Keratinocyte (primary cell): ENCODE results near the gene SKA1. TPM values are rescaled to one million over a fixed set of nuclear protein-coding genes. Genes with fewer than 3 reads are reported as not detected.

Experiments used
- DNase-seq: peaks from one replicate; pipeline ENCODE4 v3.0.0-alpha.2; 2011; ENCODE audit warnings: low read depth, missing footprints, low spot score
- FAIRE-seq: peaks from 2 replicates; lab custom pipeline; 2011; peaks lifted over from hg19 to GRCh38; lab: Jason Lieb, UNC
- H2AFZ ChIP-seq: 2 replicates; pipeline ENCODE4 v1.6.0; 2012; ENCODE audit warnings: low read length, control low read depth, inconsistent platforms; ENCODE audit not compliant: control insufficient read depth
- H3K27ac ChIP-seq: 2 replicates; pipeline ENCODE4 v1.5.1; 2011; ENCODE audit warnings: low read length; ENCODE audit not compliant: control insufficient read depth, insufficient read depth
- H3K27me3 ChIP-seq: 3 replicates; pipeline ENCODE4 v1.6.0; 2011; ENCODE audit warnings: low read length; ENCODE audit not compliant: control insufficient read depth, insufficient read depth; ENCODE audit errors: extremely low read depth
- H3K36me3 ChIP-seq, 2 experiments: 2 replicates in 1 of 2; 3 replicates in 1 of 2; pipeline ENCODE4 v1.5.1; 2011; ENCODE audit warnings: low read length in 2 of 2, mild to moderate bottlenecking in 1 of 2; ENCODE audit not compliant: control insufficient read depth in 2 of 2, insufficient read depth in 2 of 2; ENCODE audit errors: extremely low read depth in 1 of 2
- H3K4me1 ChIP-seq: 3 replicates; pipeline ENCODE4 v1.5.1; 2011; ENCODE audit warnings: low read length; ENCODE audit not compliant: control insufficient read depth, insufficient read depth; ENCODE audit errors: extremely low read depth
- H3K4me2 ChIP-seq: 3 replicates; pipeline ENCODE4 v1.6.0; 2011; ENCODE audit warnings: low read depth, low read length; ENCODE audit not compliant: control insufficient read depth, insufficient read depth; ENCODE audit errors: extremely low read depth
- H3K4me3 ChIP-seq, 3 experiments: fragments of 200-600 bp in 1 of 3; sonication (generic) in 1 of 3; 2 replicates in 2 of 3; 3 replicates in 1 of 3; pipeline ENCODE4 v1.5.1; 2011 to 2016; ENCODE audit warnings: low read length in 3 of 3, mild to moderate bottlenecking in 3 of 3, control low read depth in 2 of 3, inconsistent platforms in 1 of 3, low read depth in 1 of 3, mixed read lengths in 1 of 3, mixed run types in 1 of 3, moderate library complexity in 1 of 3; ENCODE audit not compliant: control insufficient read depth in 2 of 3, insufficient read depth in 2 of 3; ENCODE audit errors: extremely low read depth in 1 of 3
- H3K79me2 ChIP-seq: 2 replicates; pipeline ENCODE4 v1.6.0; 2012; ENCODE audit warnings: low read length; ENCODE audit not compliant: control insufficient read depth, insufficient read depth
- H3K9ac ChIP-seq: 3 replicates; pipeline ENCODE4 v1.6.0; 2011; ENCODE audit warnings: low read length; ENCODE audit not compliant: control insufficient read depth, insufficient read depth; ENCODE audit errors: extremely low read depth
- H3K9me1 ChIP-seq: 3 replicates; pipeline ENCODE4 v1.6.0; 2011; ENCODE audit warnings: low read length; ENCODE audit not compliant: control insufficient read depth, insufficient read depth; ENCODE audit errors: extremely low read depth
- H3K9me3 ChIP-seq: 2 replicates; pipeline ENCODE4 v1.5.1; 2012; ENCODE audit warnings: low read depth, low read length; ENCODE audit not compliant: control insufficient read depth
- H4K20me1 ChIP-seq: 3 replicates; pipeline ENCODE4 v1.6.0; 2011; ENCODE audit warnings: low read length; ENCODE audit not compliant: control insufficient read depth, insufficient read depth; ENCODE audit errors: extremely low read depth
- EZH2 ChIP-seq: IDR thresholded peaks from one replicate; pipeline ENCODE4 v1.6.1; 2012; ENCODE audit warnings: inconsistent platforms, mild to moderate bottlenecking, low read length, moderate library complexity
- dilution Hi-C: fragments of 300-500 bp; cut with MboI; formaldehyde crosslinking; loops from one replicate; pipeline ENCODE4 v1.7.0; 2020; ENCODE audit warnings: low sequenced_read_pairs; ENCODE audit not compliant: extremely low pct_ligation_motif_present
- polyA plus RNA-seq, 5 experiments: library from polyadenylated mRNA; depleted of rRNA in 3 of 5; stranded (reverse) in 3 of 5; stranded (forward) in 1 of 5; unstranded in 1 of 5; fragments of >200 nt; gene quantifications; 1 replicate in 1 of 5; 2 replicates in 3 of 5; 3 replicates in 1 of 5; pipeline versions ENCODE4 v1.2.1 to v1.2.3, GENCODE V29; 2011 to 2012; ENCODE audit warnings: missing spikeins in 2 of 5, low read depth in 1 of 5, low replicate concordance in 1 of 5
- TF ChIP-seq, protein P1 (sequence below), 3 experiments: IDR thresholded peaks in 1 of 3; conservative IDR thresholded peaks in 1 of 3; optimal IDR thresholded peaks in 1 of 3; 2 replicates in 2 of 3; 3 replicates in 1 of 3; pipeline versions ENCODE3 to v1.5.1; 2011; ENCODE audit warnings: low read length in 3 of 3, mild to moderate bottlenecking in 3 of 3, moderate library complexity in 2 of 3, control low read depth in 1 of 3, inconsistent platforms in 1 of 3; ENCODE audit not compliant: insufficient read depth in 2 of 3; ENCODE audit errors: extremely low read depth in 1 of 3

SKA1 gene
- polyA plus RNA-seq, 1 donor (not counting 4 experiments of a cell fraction or from before 2014, with no cell fraction given): 8.4 TPM

DNA sequence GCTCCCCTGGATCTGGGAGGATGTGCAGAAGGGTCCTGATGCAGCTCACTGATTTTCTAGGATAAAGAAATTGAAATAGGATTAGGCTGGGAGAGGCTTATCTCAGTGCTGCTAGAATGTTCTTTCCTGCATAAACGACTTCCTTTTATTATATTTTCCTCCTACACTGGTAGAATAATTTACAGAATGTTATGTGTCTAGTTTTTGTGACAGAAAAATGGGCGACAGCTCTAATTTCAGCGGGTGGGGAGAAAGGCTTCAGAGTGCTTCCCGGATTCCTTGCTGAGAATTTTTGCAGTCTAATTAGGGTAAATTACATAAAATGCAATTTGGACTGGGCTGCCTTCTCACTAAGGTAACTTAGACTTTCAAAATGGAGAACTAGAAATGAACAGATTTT lies 66.2 kb downstream of the SKA1 start:
- Histone ChIP-seq H3K9ac (no peak overlapping the region), H3K9me3 (no peaks in the 10 kb centered on the region), H3K27me3 (no peaks in the 10 kb centered on the region), H4K20me1 (no peaks in the 10 kb centered on the region), H3K79me2 (no peaks in the 10 kb centered on the region), H3K4me3 (no peak overlapping the region), H3K9me1 (no peaks in the 10 kb centered on the region), H2AFZ (no peak overlapping the region), H3K27ac (no peak overlapping the region), H3K4me1 (no peaks in the 10 kb centered on the region), H3K36me3 (no peaks in the 10 kb centered on the region), H3K4me2 (no peak overlapping the region)
- TF ChIP-seq, protein P1, sequence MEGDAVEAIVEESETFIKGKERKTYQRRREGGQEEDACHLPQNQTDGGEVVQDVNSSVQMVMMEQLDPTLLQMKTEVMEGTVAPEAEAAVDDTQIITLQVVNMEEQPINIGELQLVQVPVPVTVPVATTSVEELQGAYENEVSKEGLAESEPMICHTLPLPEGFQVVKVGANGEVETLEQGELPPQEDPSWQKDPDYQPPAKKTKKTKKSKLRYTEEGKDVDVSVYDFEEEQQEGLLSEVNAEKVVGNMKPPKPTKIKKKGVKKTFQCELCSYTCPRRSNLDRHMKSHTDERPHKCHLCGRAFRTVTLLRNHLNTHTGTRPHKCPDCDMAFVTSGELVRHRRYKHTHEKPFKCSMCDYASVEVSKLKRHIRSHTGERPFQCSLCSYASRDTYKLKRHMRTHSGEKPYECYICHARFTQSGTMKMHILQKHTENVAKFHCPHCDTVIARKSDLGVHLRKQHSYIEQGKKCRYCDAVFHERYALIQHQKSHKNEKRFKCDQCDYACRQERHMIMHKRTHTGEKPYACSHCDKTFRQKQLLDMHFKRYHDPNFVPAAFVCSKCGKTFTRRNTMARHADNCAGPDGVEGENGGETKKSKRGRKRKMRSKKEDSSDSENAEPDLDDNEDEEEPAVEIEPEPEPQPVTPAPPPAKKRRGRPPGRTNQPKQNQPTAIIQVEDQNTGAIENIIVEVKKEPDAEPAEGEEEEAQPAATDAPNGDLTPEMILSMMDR (optimal IDR thresholded peaks at IDR 0.05 in 1 of 3, IDR thresholded peaks at IDR 0.05 in 1 of 3, conservative IDR thresholded peaks at IDR 0.05 in 1 of 3; ENCODE audit: extremely low read depth in 1 of 3, insufficient read depth in 2 of 3, low read length in 3 of 3): no peak
- TF ChIP-seq EZH2: no peak
- FAIRE-seq (no peak), DNase-seq (no peak)
- dilution Hi-C loops: no loop called here

DNA sequence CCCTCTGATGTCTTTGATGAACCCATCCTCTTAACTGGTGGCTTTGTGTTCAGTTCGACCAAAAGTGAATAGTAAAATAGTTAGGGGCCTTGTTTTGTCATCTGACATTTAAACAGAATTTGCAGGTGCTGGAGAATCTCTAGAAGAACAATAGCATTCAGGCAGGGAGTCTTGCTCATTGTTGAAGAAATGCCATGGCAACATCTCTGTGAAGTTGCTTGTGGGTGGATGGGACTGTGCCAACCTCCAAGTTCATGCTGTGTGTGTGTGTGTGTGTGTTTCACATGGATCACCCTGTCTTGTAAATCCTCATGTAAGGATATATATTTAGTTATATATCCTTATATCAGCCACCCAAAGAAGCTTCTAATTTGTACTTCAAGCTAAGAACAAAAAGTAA lies 66.7 kb downstream of the SKA1 start:
- DNase-seq (no peak), FAIRE-seq (no peak)
- H3K27ac ChIP-seq: no peak overlapping the region

More for the DNA sequence above, 66.7 kb downstream of the SKA1 start:
- no peak overlapping the region for H3K4me3 ChIP-seq
- no peak for TF ChIP-seq EZH2
- TF ChIP-seq, protein P1 (optimal IDR thresholded peaks at IDR 0.05 in 1 of 3, IDR thresholded peaks at IDR 0.05 in 1 of 3, conservative IDR thresholded peaks at IDR 0.05 in 1 of 3; ENCODE audit: extremely low read depth in 1 of 3, insufficient read depth in 2 of 3, low read length in 3 of 3): no peak
- H3K4me1 ChIP-seq: no peaks in the 10 kb centered on the region
- H3K9me1 ChIP-seq: no peaks in the 10 kb centered on the region
- H3K36me3 ChIP-seq: no peaks in the 10 kb centered on the region
- H3K27me3 ChIP-seq: no peaks in the 10 kb centered on the region
- no peaks in the 10 kb centered on the region for H3K79me2 ChIP-seq
- dilution Hi-C loops: no loop called here
- H3K4me2 ChIP-seq: no peak overlapping the region
- no peak overlapping the region for H3K9ac ChIP-seq
- no peaks in the 10 kb centered on the region for H3K9me3 ChIP-seq
- no peak overlapping the region for H2AFZ ChIP-seq
- H4K20me1 ChIP-seq: no peaks in the 10 kb centered on the region

Other genes with a start within 250 kb of the SKA1 start
- gene MYO5B, start 179.9 kb upstream of the SKA1 start, polyA plus RNA-seq: 6.5 to 7.7 TPM (median 6.8 TPM) in 3 replicates
- gene CFAP53, start 108.6 kb upstream of the SKA1 start, polyA plus RNA-seq: 0.44 to 0.70 TPM (median 0.59 TPM) in 3 replicates
- gene MBD1, start 93.5 kb upstream of the SKA1 start, polyA plus RNA-seq: 64.2 to 77.5 TPM (median 73.9 TPM) in 3 replicates
- gene CXXC1, start 87.4 kb upstream of the SKA1 start, polyA plus RNA-seq: 33.6 to 49.0 TPM (median 44.1 TPM) in 3 replicates
- gene MAPK4, start 185.0 kb downstream of the SKA1 start, polyA plus RNA-seq: 0.01 TPM in 1 of 3 replicates, not detected in the others